HL-60 (cell line): Measurements from ENCODE around the gene SLC25A47.

ENCODE experiments used
- DNase-seq, 2 experiments: peaks; one replicate each; pipeline ENCODE4 v3.0.0-alpha.2; 2010 to 2020; ENCODE audit warnings: low read depth in 1 of 2, low spot score in 1 of 2
- H3K27ac ChIP-seq: fragments of 250-450 bp; sonication (Bioruptor Pico); replicated peaks from 2 replicates; pipeline ENCODE4 v1.5.1; 2020; ENCODE audit warnings: mild to moderate bottlenecking, moderate library complexity
- H3K27me3 ChIP-seq: fragments of 250-450 bp; sonication (Bioruptor Pico); 2 replicates; pipeline ENCODE4 v1.5.1; 2021; ENCODE audit warnings: mild to moderate bottlenecking, moderate library complexity; ENCODE audit not compliant: insufficient read depth, poor library complexity, severe bottlenecking
- H3K4me3 ChIP-seq: replicated peaks from 2 replicates; pipeline ENCODE4 v1.5.1; 2011; ENCODE audit warnings: mild to moderate bottlenecking, control low read depth, low read length; ENCODE audit not compliant: insufficient read depth
- GABPA ChIP-seq: IDR thresholded peaks from 2 replicates; pipeline ENCODE4 v1.6.1; 2012; ENCODE audit warnings: low read depth
- POLR2AphosphoS5 ChIP-seq: IDR thresholded peaks from 2 replicates; pipeline ENCODE4 v1.6.1; 2012; ENCODE audit warnings: low read depth
- REST ChIP-seq: IDR thresholded peaks from 2 replicates; pipeline ENCODE4 v1.6.1; 2012; ENCODE audit warnings: low read depth; ENCODE audit not compliant: insufficient replicate concordance
- SPI1 ChIP-seq: IDR thresholded peaks from 2 replicates; pipeline ENCODE4 v1.6.1; 2012; ENCODE audit warnings: low read depth, mild to moderate bottlenecking, borderline replicate concordance
- TF ChIP-seq, protein P1 (sequence below): IDR thresholded peaks from one replicate; pipeline ENCODE4 v1.5.1; 2011; ENCODE audit warnings: low read length, control low read depth, inconsistent platforms; ENCODE audit not compliant: insufficient read depth

Gene SLC25A47

GRCh38 chr14:100317389-100317788, 5.8 kb upstream of the SLC25A47 start:
- H3K4me3 ChIP-seq: no peak overlapping the region
- no peak overlapping the region; the same call in 1 of the 2 replicates for H3K27ac ChIP-seq
- H3K27me3 ChIP-seq: no peaks in the 10 kb centered on the region
- TF ChIP-seq, protein P1, sequence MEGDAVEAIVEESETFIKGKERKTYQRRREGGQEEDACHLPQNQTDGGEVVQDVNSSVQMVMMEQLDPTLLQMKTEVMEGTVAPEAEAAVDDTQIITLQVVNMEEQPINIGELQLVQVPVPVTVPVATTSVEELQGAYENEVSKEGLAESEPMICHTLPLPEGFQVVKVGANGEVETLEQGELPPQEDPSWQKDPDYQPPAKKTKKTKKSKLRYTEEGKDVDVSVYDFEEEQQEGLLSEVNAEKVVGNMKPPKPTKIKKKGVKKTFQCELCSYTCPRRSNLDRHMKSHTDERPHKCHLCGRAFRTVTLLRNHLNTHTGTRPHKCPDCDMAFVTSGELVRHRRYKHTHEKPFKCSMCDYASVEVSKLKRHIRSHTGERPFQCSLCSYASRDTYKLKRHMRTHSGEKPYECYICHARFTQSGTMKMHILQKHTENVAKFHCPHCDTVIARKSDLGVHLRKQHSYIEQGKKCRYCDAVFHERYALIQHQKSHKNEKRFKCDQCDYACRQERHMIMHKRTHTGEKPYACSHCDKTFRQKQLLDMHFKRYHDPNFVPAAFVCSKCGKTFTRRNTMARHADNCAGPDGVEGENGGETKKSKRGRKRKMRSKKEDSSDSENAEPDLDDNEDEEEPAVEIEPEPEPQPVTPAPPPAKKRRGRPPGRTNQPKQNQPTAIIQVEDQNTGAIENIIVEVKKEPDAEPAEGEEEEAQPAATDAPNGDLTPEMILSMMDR: no peak
- TF ChIP-seq SPI1: no peak
- TF ChIP-seq POLR2AphosphoS5: no peak
- TF ChIP-seq REST: no peak
- no peak for TF ChIP-seq GABPA
- no peak for DNase-seq

GRCh38 chr14:100317912-100318808, 5.0 kb upstream of the SLC25A47 start:
- Histone ChIP-seq H3K27ac (peak overlapping the region; percentile 39), H3K4me3 (peak overlapping the region; percentile 35), H3K27me3 (no peaks in the 10 kb centered on the region)
- TF ChIP-seq REST: no peak
- TF ChIP-seq, protein P1: peak; percentile 52
- peak in 1 of 2 experiments; percentile 68 for DNase-seq

- no peak for DNase-seq
- no peaks in the 10 kb centered on the region for H3K27me3 ChIP-seq
- no peak overlapping the region for H3K4me3 ChIP-seq
- TF ChIP-seq, protein P1: no peak
- no peak for TF ChIP-seq POLR2AphosphoS5
- no peak overlapping the region for H3K27ac ChIP-seq
Observed at GRCh38 chr14:100320157-100320856, 2.8 kb upstream of the SLC25A47 start.
